Stimulated activated naive CD8-positive, alpha-beta T cell treated with anti-CD3 and anti-CD28 coated beads, Interleukin-15, amount 100 ng/mL, for 72 hours (primary cell): Measurements from ENCODE around the gene TYSND1.
"Not testable (repeated sequence)": the region's sequence is repeated elsewhere in the genome, so short reads cannot be mapped to it uniquely, and the experiment has no call there.

Experiments
- ATAC-seq: fragments of 150-1000 bp; cut with Tn5 transposase; 2 replicates; pipeline ENCODE4 v1.10.0; 2021; ENCODE audit warnings: mild to moderate bottlenecking, moderate library complexity
- DNase-seq, 2 donors: peaks; one replicate each; pipeline ENCODE4 v3.0.0; 2021 to 2022
- H3K27ac Mint-ChIP-seq, 2 donors: one replicate each; pipeline ENCODE4 v1.8.0; 2022; ENCODE audit warnings: mild to moderate bottlenecking in 2 of 2, mixed read lengths in 2 of 2, moderate library complexity in 2 of 2
- H3K27me3 Mint-ChIP-seq: one replicate; pipeline ENCODE4 v1.8.0; 2022; ENCODE audit warnings: mixed read lengths
- H3K4me1 Mint-ChIP-seq: one replicate; pipeline ENCODE4 v1.8.0; 2022; ENCODE audit warnings: mild to moderate bottlenecking, mixed read lengths
- H3K4me3 Mint-ChIP-seq, 2 donors: one replicate each; pipeline ENCODE4 v1.8.0; 2022; ENCODE audit warnings: mild to moderate bottlenecking in 2 of 2, mixed read lengths in 2 of 2, moderate library complexity in 1 of 2
- H3K9me3 Mint-ChIP-seq, 2 donors: one replicate each; pipeline ENCODE4 v1.8.0; 2022; ENCODE audit warnings: mixed read lengths in 2 of 2

The TYSND1 gene

DNA sequence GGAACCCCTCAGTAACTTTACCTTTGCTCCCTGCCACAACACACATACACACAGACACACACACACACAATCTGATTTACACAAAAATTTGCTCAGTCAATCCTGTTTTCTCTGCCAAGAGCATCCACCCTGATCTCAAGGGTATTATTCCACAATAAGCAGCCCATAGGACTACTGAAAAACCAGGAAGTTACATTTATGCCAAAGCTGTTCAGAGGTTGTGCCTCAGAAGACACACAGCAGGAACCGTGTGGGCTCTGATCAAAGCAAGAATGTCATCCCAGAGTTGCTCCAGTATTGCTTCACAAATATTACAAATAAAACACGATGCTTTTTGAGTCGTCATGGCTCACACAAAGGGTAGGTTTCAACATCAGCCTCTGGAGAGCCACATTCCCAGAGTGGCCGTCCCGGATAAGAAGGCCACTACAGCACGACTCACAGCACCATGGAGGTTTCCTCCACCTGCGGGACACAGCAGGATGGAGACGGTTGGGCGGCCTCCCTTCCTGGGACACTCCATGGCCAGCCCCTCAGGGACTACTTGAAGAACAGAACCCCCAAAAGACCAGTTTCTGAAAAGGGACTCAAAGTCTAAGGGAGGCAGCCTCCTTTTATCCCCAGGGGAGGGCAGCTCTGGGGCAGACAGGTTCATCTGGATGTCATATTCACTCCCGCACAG lies 15.5 kb downstream of the TYSND1 start:
- ATAC-seq = no peak

GRCh38 chr10:70126700-70127395 lies 19.7 kb downstream of the TYSND1 start:
- no peaks in the 10 kb centered on the region for H3K9me3 Mint-ChIP-seq
- H3K4me3 Mint-ChIP-seq = no peak overlapping the region
- H3K27me3 Mint-ChIP-seq = no peaks in the 10 kb centered on the region
- DNase-seq = no peak
- peak overlapping the region in 1 of 2 donors; percentile 82 for H3K27ac Mint-ChIP-seq
- peaks cover 25% of the 10 kb centered on the region for H3K4me1 Mint-ChIP-seq
- ATAC-seq = no peak

More for the DNA sequence above, 15.5 kb downstream of the TYSND1 start:
- Mint-ChIP-seq H3K4me3 (peak overlapping the region; percentile 94 to 95), H3K27ac (peak overlapping the region; percentile 9 to 60), H3K4me1 (peaks cover 38% of the 10 kb centered on the region), H3K9me3 (no peaks in the 10 kb centered on the region), H3K27me3 (no peaks in the 10 kb centered on the region)
- DNase-seq = no peak

- H3K4me3 Mint-ChIP-seq = no peak overlapping the region
- no peaks in the 10 kb centered on the region for H3K9me3 Mint-ChIP-seq
- peaks cover 16% of the 10 kb centered on the region for H3K4me1 Mint-ChIP-seq
- H3K27ac Mint-ChIP-seq = no peak overlapping the region
- no peaks in the 10 kb centered on the region for H3K27me3 Mint-ChIP-seq
- ATAC-seq (no peak), DNase-seq (no peak)
Measured at GRCh38 chr10:70125918-70126552, 20.5 kb downstream of the TYSND1 start.

- ATAC-seq = no peak
- H3K9me3 Mint-ChIP-seq = no peaks in the 10 kb centered on the region
- H3K27ac Mint-ChIP-seq = no peak overlapping the region
- H3K4me3 Mint-ChIP-seq = no peak overlapping the region
- H3K4me1 Mint-ChIP-seq = peaks cover 10% of the 10 kb centered on the region
- DNase-seq = no peak
- H3K27me3 Mint-ChIP-seq = no peaks in the 10 kb centered on the region
Measured at GRCh38 chr10:70124918-70125317, 21.6 kb downstream of the TYSND1 start.

DNA sequence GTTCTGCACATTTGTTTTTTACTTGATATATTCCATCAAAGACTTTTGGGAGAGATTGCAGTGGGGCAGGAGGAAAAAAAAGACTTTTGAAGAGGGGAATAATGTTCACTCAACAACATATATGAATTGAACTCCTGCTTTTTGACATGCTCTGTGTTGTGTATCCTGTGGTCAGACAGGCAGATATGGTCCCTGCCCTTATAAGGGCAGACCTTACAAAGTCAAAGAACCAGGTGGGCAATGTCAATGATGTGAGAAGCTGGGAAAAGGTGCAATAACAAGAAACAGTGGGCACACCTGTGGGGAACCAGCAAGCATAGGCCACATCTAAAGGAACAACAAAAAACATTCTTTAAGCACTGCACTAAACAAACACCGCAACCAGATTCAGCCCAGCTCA lies 22.1 kb downstream of the TYSND1 start:
- Mint-ChIP-seq H3K27me3 (no peaks in the 10 kb centered on the region), H3K27ac (no peak overlapping the region), H3K4me1 (peaks cover 10% of the 10 kb centered on the region), H3K4me3 (no peak overlapping the region), H3K9me3 (no peaks in the 10 kb centered on the region)
- DNase-seq (no peak), ATAC-seq (no peak)

DNA sequence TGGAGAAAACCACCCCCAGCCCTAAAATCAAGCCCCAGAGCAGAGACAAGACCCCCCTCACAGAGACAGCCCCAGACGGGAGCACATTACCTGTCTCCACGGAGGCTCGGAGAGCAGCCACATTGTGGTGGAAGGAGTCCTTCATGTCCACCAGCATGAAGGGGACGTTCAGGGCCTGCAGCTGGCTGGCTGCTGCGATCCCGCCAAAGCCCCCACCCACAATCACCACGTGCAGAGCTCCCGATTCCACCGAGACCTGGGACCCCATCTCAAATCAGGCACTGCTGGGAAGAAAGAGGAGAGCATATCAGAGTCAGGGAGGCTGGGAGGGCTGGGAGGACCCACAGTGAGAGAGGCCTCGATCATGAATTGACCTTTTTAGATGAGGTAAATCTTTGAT lies 22.7 kb downstream of the TYSND1 start:
- ATAC-seq (no peak), DNase-seq (no peak)
- Mint-ChIP-seq H3K27me3 (no peaks in the 10 kb centered on the region), H3K27ac (no peak overlapping the region), H3K9me3 (no peaks in the 10 kb centered on the region), H3K4me3 (no peak overlapping the region), H3K4me1 (peaks cover 10% of the 10 kb centered on the region)

GRCh38 chr10:70123166-70123565 lies 23.3 kb downstream of the TYSND1 start:
- not testable (repeated sequence) for H3K9me3 Mint-ChIP-seq, H3K27me3 Mint-ChIP-seq, ATAC-seq, H3K4me3 Mint-ChIP-seq, H3K27ac Mint-ChIP-seq, DNase-seq
- H3K4me1 Mint-ChIP-seq = peaks cover 10% of the 10 kb centered on the region

- no peak for ATAC-seq
Measured at GRCh38 chr10:70122742-70123141, 23.8 kb downstream of the TYSND1 start.

DNA sequence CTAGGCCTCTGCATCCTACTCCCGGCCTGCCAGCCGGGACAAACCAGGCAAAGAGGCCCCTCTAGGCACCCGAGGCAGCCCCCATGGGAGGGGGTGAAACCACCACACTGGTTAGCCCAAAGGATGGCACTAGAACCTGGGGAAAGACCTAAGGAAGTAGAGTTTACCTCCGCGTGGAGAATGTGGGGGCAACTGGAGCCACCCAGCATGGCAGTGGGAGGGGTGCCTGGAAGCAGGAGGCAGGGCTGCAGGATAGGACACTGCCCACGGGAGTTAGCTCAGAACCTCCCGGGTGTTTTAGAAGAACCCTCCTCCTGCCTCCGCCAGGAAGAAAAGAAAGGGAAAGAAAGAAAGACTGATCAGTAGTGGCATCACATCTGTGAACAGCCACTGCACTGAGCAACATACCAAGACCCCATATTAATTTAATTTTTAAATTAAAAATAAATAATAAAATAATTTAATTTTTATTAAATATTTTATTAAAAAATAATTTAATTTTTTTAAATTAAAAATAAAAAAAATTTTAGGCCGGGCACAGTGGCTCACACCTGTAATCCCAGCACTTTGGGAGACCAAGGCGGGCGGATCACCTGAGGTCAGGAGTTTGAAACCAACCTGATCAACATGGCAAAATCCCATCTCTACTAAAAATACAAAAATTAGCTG lies 25.1 kb downstream of the TYSND1 start:
- H3K9me3 Mint-ChIP-seq = no peaks in the 10 kb centered on the region
- ATAC-seq (no peak), DNase-seq (no peak)
- H3K27ac Mint-ChIP-seq = no peak overlapping the region
- no peaks in the 10 kb centered on the region for H3K27me3 Mint-ChIP-seq
- H3K4me1 Mint-ChIP-seq = peaks cover 8% of the 10 kb centered on the region
- H3K4me3 Mint-ChIP-seq = no peak overlapping the region

More at GRCh38 chr10:70122742-70123141, 23.8 kb downstream of the TYSND1 start:
- Mint-ChIP-seq H3K9me3 (no peaks in the 10 kb centered on the region), H3K27me3 (no peaks in the 10 kb centered on the region), H3K27ac (no peak overlapping the region), H3K4me1 (peaks cover 10% of the 10 kb centered on the region), H3K4me3 (no peak overlapping the region)
- DNase-seq = no peak

DNA sequence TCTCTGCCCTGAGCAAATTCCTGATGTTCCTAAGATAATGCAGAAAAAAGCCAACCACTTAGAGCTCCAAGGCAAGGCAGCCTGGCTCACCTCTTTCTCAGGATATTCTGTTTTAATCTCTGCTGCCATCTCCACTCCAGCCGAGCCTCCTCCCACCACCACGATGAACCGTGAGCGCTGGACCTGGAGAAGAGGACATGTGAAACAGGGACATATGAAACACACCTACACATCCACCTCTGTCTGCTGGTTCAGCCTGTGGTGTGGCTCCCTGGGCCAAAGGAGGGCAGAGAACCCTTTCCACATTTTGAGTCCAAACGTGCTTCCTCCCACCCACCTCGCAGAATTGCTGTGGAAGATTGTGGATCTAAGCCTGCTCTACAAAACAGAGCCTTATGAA lies 26.1 kb downstream of the TYSND1 start:
- peaks cover 8% of the 10 kb centered on the region for H3K4me1 Mint-ChIP-seq
- H3K27ac Mint-ChIP-seq = peak overlapping the region in 1 of 2 donors; percentile 81
- ATAC-seq (no peak), DNase-seq (no peak)
- no peaks in the 10 kb centered on the region for H3K27me3 Mint-ChIP-seq
- H3K4me3 Mint-ChIP-seq = no peak overlapping the region
- no peaks in the 10 kb centered on the region for H3K9me3 Mint-ChIP-seq

DNA sequence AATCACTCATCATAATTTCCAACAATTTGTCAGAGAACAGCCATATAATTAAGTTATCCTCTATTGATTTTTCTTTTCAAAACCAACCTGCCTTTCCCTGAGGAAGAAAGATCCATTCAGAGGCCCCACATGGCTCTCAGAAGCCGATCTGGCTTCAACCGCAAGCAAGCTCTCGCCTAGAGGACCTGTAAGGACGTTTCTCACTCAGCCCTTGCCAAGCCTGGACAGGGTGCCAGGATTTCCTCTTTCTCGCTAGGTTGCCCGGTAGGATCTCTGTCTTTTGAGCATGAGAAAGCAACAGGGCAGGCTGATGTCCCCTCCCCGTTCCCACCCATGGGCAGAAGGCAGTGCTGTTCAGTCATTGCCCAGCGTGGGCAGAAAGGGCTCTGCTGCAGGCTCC lies 26.9 kb downstream of the TYSND1 start:
- no peaks in the 10 kb centered on the region for H3K27me3 Mint-ChIP-seq
- no peak overlapping the region for H3K4me3 Mint-ChIP-seq
- ATAC-seq (no peak), DNase-seq (no peak)
- H3K27ac Mint-ChIP-seq = no peak overlapping the region
- no peaks in the 10 kb centered on the region for H3K9me3 Mint-ChIP-seq
- H3K4me1 Mint-ChIP-seq = peaks cover 8% of the 10 kb centered on the region

GRCh38 chr10:70119197-70119596 lies 27.3 kb downstream of the TYSND1 start:
- Mint-ChIP-seq H3K4me3 (no peak overlapping the region), H3K4me1 (peaks cover 8% of the 10 kb centered on the region), H3K27me3 (no peaks in the 10 kb centered on the region), H3K9me3 (no peaks in the 10 kb centered on the region), H3K27ac (peak overlapping the region in 1 of 2 donors; percentile 29)
- DNase-seq (no peak), ATAC-seq (no peak)

- ATAC-seq = no peak
- Mint-ChIP-seq H3K9me3 (no peaks in the 10 kb centered on the region), H3K4me1 (peaks cover 8% of the 10 kb centered on the region), H3K27ac (no peak overlapping the region), H3K27me3 (no peaks in the 10 kb centered on the region), H3K4me3 (no peak overlapping the region)
- no peak for DNase-seq
Measured at GRCh38 chr10:70118196-70118595, 28.3 kb downstream of the TYSND1 start.

DNA sequence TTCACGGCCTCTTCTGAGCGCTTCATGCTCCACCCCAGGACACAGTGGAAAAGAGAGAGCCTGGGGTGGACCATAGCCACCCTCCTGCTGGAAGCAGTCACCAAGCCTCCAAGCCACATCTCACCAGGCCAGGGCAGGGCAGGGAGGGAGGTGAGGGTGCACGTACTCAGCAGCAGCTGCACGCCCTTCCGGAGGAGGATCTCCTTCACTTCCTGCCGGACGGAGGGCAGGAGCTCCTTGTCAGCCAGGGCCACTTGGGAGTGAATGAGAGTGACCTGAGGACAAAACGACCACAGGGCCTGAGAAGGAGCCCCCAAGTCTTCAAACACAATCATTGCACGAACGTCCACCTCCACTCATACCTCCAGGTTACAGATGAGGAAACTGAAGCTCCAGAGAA lies 28.9 kb downstream of the TYSND1 start:
- DNase-seq = no peak
- Mint-ChIP-seq H3K27ac (no peak overlapping the region), H3K27me3 (no peaks in the 10 kb centered on the region), H3K4me1 (peaks cover 13% of the 10 kb centered on the region), H3K9me3 (no peaks in the 10 kb centered on the region), H3K4me3 (no peak overlapping the region)
- no peak for ATAC-seq

DNA sequence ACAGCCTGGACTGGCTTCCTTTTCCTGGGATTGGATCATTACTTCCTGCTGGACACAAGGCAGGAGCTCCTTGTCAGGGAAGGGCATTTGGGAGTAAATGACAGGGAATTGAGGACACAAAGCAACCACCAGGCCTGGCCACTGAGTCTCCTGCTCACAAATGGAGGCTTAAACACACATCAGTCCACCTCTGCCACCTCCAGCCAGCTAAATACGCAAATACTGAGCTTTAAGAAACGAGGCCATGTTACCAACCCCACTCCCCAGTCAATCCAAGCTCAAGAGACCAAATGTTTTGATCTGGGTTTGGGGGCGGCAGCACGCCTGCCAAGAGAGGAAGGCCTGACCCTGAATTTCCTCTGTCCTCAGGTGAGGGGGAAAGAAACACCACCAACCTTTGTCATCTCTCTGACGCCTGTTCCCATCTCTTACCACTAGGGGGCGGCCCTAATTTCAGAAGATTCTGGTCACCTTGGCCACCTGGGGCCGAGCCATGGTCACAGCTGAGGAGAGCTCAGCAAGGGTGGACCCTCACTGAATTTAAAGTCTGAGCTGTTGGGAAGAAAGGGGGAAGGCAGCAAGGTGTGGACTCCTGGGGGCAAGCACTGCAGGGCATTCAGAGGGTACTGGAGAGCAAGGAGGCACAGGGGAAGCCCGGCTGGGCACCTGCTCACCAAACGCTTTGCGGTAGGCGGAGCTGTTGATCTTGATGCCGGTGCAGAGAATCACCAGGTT lies 30.4 kb downstream of the TYSND1 start:
- no peaks in the 10 kb centered on the region for H3K9me3 Mint-ChIP-seq
- H3K4me3 Mint-ChIP-seq = no peak overlapping the region
- peak; percentile 74 for ATAC-seq
- peak; percentile 62 to 65 for DNase-seq
- no peak overlapping the region for H3K27ac Mint-ChIP-seq
- H3K27me3 Mint-ChIP-seq = no peaks in the 10 kb centered on the region
- peaks cover 20% of the 10 kb centered on the region for H3K4me1 Mint-ChIP-seq
